ENCODE data around the gene MBOAT2.

The MBOAT2 gene

GRCh38 chr2:8817221-8817620 is 186.3 kb downstream of the MBOAT2 start:
- no peak overlapping the region for H3K9ac ChIP-seq
- no peak overlapping the region for H2AFZ ChIP-seq
- no peak for TF ChIP-seq CTCF (IDR thresholded peaks at IDR 0.05)
- no peaks in the 10 kb centered on the region for H3K36me3 ChIP-seq (ENCODE audit: control insufficient read depth, insufficient read depth, low read length)
- H3K9me3 ChIP-seq (ENCODE audit: control insufficient read depth, low read length) = no peaks in the 10 kb centered on the region
- no peak overlapping the region for H3K4me3 ChIP-seq (ENCODE audit: low read depth, low read length)
- H3K27ac ChIP-seq = no peak overlapping the region
- no peaks in the 10 kb centered on the region for H3K4me1 ChIP-seq
- no peak overlapping the region for H3K4me2 ChIP-seq (ENCODE audit: low read length)
- H3K79me2 ChIP-seq = peaks cover 3% of the 10 kb centered on the region
- H3K27me3 ChIP-seq (ENCODE audit: control insufficient read depth, insufficient read depth, low read length) = no peaks in the 10 kb centered on the region

- H3K4me1 ChIP-seq = no peaks in the 10 kb centered on the region
- H3K79me2 ChIP-seq = no peaks in the 10 kb centered on the region
- no peak for TF ChIP-seq CTCF (IDR thresholded peaks at IDR 0.05)
- no peak overlapping the region for H3K4me3 ChIP-seq (ENCODE audit: low read depth, low read length)
- no peaks in the 10 kb centered on the region for H3K36me3 ChIP-seq (ENCODE audit: control insufficient read depth, insufficient read depth, low read length)
- H3K4me2 ChIP-seq (ENCODE audit: low read length) = no peak overlapping the region
- no peaks in the 10 kb centered on the region for H3K27me3 ChIP-seq (ENCODE audit: control insufficient read depth, insufficient read depth, low read length)
- H3K9me3 ChIP-seq (ENCODE audit: control insufficient read depth, low read length) = no peaks in the 10 kb centered on the region
- H3K27ac ChIP-seq = no peak overlapping the region
- no peak overlapping the region for H2AFZ ChIP-seq
- H3K9ac ChIP-seq = no peak overlapping the region
Measured at GRCh38 chr2:8806885-8807704, 196.4 kb downstream of the MBOAT2 start.

- no peak for TF ChIP-seq CTCF (IDR thresholded peaks at IDR 0.05)
- H3K36me3 ChIP-seq (ENCODE audit: control insufficient read depth, insufficient read depth, low read length) = no peaks in the 10 kb centered on the region
Measured at GRCh38 chr2:8805278-8806210, 197.9 kb downstream of the MBOAT2 start.

GRCh38 chr2:8803658-8804379 is 199.7 kb downstream of the MBOAT2 start:
- H3K4me1 ChIP-seq = no peaks in the 10 kb centered on the region
- no peak overlapping the region for H2AFZ ChIP-seq
- no peak overlapping the region for H3K4me3 ChIP-seq (ENCODE audit: low read depth, low read length)
- H3K9me3 ChIP-seq (ENCODE audit: control insufficient read depth, low read length) = no peaks in the 10 kb centered on the region
- no peak overlapping the region for H3K27ac ChIP-seq
- H3K79me2 ChIP-seq = no peaks in the 10 kb centered on the region
- H3K9ac ChIP-seq = no peak overlapping the region
- no peaks in the 10 kb centered on the region for H3K36me3 ChIP-seq (ENCODE audit: control insufficient read depth, insufficient read depth, low read length)
- no peak overlapping the region for H3K4me2 ChIP-seq (ENCODE audit: low read length)
- H3K27me3 ChIP-seq (ENCODE audit: control insufficient read depth, insufficient read depth, low read length) = no peaks in the 10 kb centered on the region
- TF ChIP-seq CTCF (IDR thresholded peaks at IDR 0.05) = no peak

More at GRCh38 chr2:8805278-8806210, 197.9 kb downstream of the MBOAT2 start:
- Histone ChIP-seq H3K4me3 (ENCODE audit: low read depth, low read length) (no peak overlapping the region), H2AFZ (no peak overlapping the region), H3K27me3 (ENCODE audit: control insufficient read depth, insufficient read depth, low read length) (no peaks in the 10 kb centered on the region), H3K79me2 (no peaks in the 10 kb centered on the region), H3K4me1 (no peaks in the 10 kb centered on the region), H3K9ac (no peak overlapping the region), H3K4me2 (ENCODE audit: low read length) (no peak overlapping the region), H3K27ac (no peak overlapping the region), H3K9me3 (ENCODE audit: control insufficient read depth, low read length) (no peaks in the 10 kb centered on the region)
